NB4 (cell line): Measurements from ENCODE around the gene RYR2.

Source experiments
- POLR2A ChIP-seq: IDR thresholded peaks from 2 replicates; pipeline ENCODE4 v1.6.1; 2011; ENCODE audit warnings: mild to moderate bottlenecking; ENCODE audit not compliant: insufficient read length; ENCODE audit errors: extremely low read depth
- TF ChIP-seq, protein P1 (sequence below): IDR thresholded peaks from one replicate; pipeline ENCODE4 v1.5.1; 2012; ENCODE audit warnings: low read depth, low read length
- TF ChIP-seq, protein P2 (sequence below): IDR thresholded peaks from 2 replicates; pipeline ENCODE4 v1.6.1; 2011; ENCODE audit warnings: low read depth, low read length

DNA sequence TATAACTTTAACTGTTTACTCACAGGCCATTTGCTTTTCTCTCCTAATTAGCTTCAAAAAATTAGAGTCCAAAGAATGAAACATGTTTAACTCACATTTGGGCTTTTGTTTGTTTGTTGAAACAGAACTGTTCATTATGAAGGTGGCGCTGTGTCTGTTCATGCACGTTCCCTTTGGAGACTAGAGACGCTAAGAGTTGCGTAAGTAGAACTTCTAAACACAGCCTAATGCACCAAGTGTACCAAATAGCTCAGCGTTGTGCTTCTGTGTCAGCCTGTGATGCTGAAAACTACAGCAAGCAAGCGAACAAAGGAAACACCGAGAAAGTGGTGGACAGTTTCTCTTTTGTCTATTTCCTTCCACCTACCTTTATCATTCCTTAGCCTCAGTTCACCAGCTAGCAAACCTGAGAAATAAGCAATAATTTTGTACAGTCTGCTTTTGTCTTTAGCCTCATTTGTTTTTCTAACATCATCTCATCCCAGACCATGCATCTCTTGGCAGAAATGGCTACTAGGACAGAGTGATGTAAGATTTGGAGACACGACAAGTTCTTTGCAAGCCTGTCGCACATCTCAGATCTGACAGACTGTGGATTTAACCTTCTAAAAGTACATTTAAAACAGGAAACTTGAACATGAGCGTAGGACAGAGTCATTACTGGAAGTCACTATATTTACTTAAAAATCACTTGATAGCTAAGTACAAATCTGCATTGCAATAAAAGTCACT is 375.1 kb downstream of the RYR2 start:
- TF ChIP-seq, protein P1, sequence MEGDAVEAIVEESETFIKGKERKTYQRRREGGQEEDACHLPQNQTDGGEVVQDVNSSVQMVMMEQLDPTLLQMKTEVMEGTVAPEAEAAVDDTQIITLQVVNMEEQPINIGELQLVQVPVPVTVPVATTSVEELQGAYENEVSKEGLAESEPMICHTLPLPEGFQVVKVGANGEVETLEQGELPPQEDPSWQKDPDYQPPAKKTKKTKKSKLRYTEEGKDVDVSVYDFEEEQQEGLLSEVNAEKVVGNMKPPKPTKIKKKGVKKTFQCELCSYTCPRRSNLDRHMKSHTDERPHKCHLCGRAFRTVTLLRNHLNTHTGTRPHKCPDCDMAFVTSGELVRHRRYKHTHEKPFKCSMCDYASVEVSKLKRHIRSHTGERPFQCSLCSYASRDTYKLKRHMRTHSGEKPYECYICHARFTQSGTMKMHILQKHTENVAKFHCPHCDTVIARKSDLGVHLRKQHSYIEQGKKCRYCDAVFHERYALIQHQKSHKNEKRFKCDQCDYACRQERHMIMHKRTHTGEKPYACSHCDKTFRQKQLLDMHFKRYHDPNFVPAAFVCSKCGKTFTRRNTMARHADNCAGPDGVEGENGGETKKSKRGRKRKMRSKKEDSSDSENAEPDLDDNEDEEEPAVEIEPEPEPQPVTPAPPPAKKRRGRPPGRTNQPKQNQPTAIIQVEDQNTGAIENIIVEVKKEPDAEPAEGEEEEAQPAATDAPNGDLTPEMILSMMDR = no peak
- no peak for TF ChIP-seq POLR2A
- TF ChIP-seq, protein P2, sequence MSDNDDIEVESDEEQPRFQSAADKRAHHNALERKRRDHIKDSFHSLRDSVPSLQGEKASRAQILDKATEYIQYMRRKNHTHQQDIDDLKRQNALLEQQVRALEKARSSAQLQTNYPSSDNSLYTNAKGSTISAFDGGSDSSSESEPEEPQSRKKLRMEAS = no peak
